ENCODE measurements around the gene KIF21B.

KIF21B gene

DNA sequence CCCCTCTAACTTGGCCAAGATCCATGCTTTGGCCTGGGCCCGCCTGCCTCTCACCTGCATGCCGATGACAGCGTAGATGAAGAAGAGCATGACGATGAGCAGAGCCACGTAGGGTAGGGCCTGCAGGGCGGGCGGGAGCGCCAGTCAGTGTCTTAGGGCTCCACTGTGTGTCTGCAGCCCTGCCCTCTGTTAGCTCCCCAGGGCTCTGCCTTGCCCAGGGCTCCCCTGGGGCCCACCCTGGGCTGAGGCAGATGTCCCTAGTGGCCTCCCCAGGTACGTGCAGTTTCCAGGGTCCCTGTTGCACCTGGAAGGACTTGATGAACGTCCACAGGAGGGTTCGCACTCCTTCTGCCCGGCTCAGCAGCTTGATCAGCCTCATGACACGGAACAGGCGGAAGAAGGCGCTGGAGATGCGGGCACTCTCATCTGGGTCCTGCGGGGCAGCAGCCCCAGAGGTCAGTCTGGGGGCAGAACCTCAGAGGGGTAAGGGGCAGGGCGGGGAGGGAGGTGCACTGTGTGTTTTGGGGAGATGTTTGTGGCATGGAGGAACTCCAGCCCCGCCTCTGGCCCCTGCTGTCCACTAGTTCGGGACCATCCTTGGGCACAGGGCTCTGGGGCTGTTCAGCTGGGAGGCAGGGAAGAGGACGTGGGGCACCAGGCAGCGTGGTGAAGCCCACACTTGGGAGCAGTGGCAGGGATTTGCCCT, 29.8 kb upstream of the KIF21B start:
- H3K36me3 Mint-ChIP-seq: no peaks in the 10 kb centered on the region
- peaks cover 45% of the 10 kb centered on the region for H3K4me1 Mint-ChIP-seq
- peaks cover 19% of the 10 kb centered on the region for H3K27me3 Mint-ChIP-seq
- no peak overlapping the region for H3K4me3 Mint-ChIP-seq
- no peak for ATAC-seq
- no peaks in the 10 kb centered on the region for H3K9me3 Mint-ChIP-seq
- no peak overlapping the region for H3K27ac Mint-ChIP-seq

DNA sequence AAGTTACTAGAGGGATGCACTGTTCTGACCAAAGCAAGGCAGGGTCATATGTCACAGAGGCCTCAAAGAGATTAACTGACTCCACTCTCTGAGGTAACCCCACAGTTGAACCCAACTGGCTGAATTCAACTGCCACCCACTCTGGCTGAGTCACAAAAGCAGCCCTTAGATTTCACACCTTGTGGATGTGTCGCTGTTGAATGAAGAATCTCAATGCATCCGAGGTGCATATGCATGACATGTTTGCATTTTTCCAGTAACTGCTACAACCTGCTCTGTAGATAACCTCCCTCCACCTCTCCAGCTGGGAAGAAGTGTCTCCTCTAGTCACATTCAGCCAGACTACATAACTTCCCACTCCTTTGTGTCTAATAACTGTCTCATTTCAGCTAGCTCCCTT, 27.9 kb upstream of the KIF21B start:
- H3K4me3 Mint-ChIP-seq: no peak overlapping the region
- H3K9me3 Mint-ChIP-seq: no peaks in the 10 kb centered on the region
- H3K36me3 Mint-ChIP-seq: no peaks in the 10 kb centered on the region
- H3K4me1 Mint-ChIP-seq: peaks cover 26% of the 10 kb centered on the region
- H3K27ac Mint-ChIP-seq: no peak overlapping the region
- ATAC-seq: no peak
- H3K27me3 Mint-ChIP-seq: peaks cover 24% of the 10 kb centered on the region

DNA sequence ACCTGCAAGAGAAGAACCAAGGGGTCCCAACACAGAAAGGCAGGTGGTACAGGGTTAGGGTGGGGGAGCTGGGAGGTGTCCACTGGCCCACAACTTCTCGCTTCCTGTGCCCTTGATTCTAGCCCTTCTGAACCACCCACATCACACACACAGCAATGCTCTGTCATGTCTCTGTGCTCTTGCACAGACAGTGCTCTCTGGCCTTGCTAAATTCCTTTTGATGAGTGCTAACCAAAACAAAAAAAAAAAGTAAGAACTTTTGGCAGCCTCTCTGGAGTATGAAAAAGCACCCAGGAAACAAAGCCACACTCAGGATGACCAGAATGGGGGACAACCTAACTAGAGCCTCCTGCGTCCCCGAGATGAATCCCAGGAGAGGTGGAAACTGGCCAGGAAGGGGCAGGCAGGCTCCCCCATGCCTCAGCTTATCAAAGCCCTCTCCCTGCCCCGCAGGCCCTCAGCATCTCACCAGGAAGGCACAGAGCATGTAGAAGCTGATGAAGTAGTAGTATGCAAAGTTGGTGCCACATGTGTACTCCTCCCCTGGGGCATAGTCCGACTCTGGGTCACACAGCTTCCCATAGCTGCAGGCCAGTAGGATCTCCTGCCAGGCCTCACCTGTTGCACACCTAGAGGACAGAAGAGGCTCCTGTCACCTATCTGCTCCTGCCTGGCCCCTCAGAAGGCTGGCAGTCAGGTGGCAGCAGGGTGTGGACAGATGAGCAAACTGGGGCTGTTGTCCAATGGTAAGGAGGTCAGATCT, 27.2 kb upstream of the KIF21B start:
- Mint-ChIP-seq H3K27me3 (peaks cover 24% of the 10 kb centered on the region), H3K4me3 (no peak overlapping the region), H3K27ac (no peak overlapping the region), H3K9me3 (no peaks in the 10 kb centered on the region), H3K4me1 (peaks cover 19% of the 10 kb centered on the region), H3K36me3 (no peaks in the 10 kb centered on the region)
- no peak for ATAC-seq

DNA sequence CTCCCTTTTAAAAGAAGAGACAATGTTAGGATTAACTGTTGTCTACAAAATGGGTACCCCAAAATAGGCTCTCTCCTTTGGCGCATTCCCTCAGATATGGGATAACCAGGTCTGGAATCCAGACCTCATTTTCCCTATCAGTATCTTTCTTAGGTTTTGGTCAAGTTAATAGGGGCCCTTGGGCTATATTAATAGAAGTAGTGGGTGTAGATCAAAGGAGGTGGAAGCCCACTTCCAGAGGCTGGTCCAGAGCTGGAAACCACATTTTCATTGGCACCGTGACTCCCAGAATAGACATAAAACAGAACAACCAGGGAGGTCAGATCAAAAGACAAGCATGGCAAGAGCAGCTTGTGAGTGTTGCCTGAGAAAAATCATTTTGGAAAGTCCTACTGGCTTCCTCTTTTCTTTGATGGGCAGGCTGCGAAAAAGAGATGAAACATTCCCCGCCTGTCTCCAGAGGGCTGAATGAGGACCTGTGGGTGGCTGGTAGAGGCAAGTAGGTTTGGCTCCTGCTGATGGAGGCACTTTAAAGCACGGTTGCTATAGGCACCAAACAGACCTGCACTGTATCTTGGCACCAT, 25.8 kb upstream of the KIF21B start:
- H3K4me3 Mint-ChIP-seq: no peak overlapping the region
- no peaks in the 10 kb centered on the region for H3K36me3 Mint-ChIP-seq
- peaks cover 24% of the 10 kb centered on the region for H3K27me3 Mint-ChIP-seq
- peaks cover 12% of the 10 kb centered on the region for H3K4me1 Mint-ChIP-seq
- no peaks in the 10 kb centered on the region for H3K9me3 Mint-ChIP-seq
- ATAC-seq: no peak
- H3K27ac Mint-ChIP-seq: no peak overlapping the region

DNA sequence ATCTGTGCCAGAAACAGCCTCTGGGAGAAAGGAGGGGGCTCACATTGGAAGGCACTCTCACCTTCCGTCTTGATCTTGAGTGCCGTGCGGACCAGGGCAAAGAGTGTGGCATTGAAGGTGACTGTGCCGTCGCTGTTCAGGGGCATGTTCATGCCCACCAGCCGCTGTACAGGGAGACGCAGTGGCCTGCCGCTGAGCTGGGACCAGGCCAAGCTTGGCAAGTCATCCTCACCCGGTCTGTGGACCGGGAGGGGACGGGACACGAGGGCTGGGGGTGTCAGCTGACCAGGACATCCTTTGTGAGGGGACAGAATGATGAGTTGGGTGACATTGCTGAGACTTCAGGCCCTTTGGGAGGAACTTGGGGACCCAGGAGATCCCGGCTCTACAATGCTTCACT, 25.0 kb upstream of the KIF21B start:
- H3K27ac Mint-ChIP-seq: no peak overlapping the region

DNA sequence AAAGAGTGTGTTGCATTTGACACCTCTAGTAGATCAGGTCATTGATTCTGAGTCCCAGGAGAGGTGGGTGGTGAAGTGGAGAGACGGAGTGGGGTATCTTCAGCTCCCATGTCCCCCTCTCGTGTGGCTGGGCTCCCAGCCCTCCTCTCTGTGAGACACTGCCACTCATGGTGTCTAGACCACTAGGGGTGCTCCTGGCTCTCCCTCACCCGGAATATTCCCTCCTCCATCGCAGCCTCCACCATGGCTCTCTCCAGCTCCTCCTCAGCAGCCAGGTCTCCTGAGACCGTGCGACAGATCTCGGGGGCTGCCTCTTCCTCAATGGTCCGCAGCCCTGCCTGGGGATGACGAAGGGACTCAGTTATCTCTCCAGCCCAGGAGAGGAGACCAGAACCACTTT, 20.6 kb upstream of the KIF21B start:
- Mint-ChIP-seq H3K27me3 (peaks cover 17% of the 10 kb centered on the region), H3K4me1 (no peaks in the 10 kb centered on the region), H3K27ac (no peak overlapping the region), H3K4me3 (no peak overlapping the region), H3K36me3 (no peaks in the 10 kb centered on the region), H3K9me3 (no peaks in the 10 kb centered on the region)
- ATAC-seq: no peak

More for the DNA sequence above, 25.0 kb upstream of the KIF21B start:
- H3K9me3 Mint-ChIP-seq: no peaks in the 10 kb centered on the region
- H3K4me3 Mint-ChIP-seq: no peak overlapping the region
- H3K4me1 Mint-ChIP-seq: peaks cover 8% of the 10 kb centered on the region
- no peaks in the 10 kb centered on the region for H3K36me3 Mint-ChIP-seq
- H3K27me3 Mint-ChIP-seq: peaks cover 24% of the 10 kb centered on the region
- no peak for ATAC-seq

DNA sequence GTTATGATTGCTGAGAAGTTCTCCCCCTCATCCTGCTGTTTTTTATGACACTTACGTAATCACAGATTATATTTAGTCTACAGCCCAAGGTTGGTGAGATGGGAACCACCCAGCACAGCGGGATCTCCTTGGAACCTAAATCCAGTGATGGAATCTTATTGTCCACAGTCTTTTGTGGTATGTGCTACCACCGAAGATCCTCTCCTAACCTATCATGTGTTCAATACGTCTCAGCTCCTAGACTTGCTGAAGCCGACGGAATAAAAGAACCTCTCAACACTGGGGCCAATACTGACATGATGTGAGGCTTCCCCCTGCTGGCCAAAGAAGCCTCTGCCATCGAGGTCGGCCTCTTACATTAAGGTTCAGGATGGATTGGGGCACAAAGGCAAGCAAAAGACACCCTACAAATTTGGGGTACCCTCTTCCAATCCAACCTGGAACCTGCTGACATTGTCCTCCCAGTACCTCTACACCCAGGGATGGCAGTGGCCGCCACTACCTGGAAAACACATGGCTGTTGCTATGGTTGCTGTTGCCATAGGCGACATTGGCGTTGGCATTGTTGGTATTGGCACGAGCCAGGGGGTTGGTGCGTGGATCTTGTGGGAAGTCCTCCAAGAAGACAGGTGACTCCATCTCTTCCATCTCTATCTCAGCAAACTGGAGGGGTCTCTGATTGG, 19.4 kb upstream of the KIF21B start:
- Mint-ChIP-seq H3K4me1 (no peaks in the 10 kb centered on the region), H3K27ac (no peak overlapping the region), H3K36me3 (no peaks in the 10 kb centered on the region), H3K27me3 (peaks cover 10% of the 10 kb centered on the region), H3K9me3 (no peaks in the 10 kb centered on the region), H3K4me3 (no peak overlapping the region)
- ATAC-seq: peak; percentile 75

DNA sequence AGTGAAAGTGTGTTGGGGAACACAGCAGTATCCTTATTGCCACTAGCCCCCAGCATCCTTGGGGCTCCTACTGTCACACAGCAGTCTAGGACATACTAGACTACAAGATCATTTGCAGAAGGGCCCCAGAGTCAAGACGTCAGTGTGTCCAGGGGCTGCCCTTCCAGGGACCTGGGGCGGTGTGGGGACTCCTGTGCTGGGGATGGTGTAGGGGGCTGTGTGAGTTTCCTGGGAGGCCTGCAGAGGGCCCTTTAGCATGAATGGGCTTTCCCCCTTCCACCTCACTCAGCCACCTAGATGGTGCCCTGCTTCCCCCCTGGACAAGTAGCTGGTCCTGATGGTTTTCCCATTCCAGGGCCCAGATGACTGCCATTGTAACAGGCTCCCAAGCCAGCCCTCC, 17.5 kb upstream of the KIF21B start:
- no peaks in the 10 kb centered on the region for H3K4me1 Mint-ChIP-seq
- H3K9me3 Mint-ChIP-seq: no peaks in the 10 kb centered on the region
- H3K36me3 Mint-ChIP-seq: no peaks in the 10 kb centered on the region
- no peak overlapping the region for H3K27ac Mint-ChIP-seq
- no peaks in the 10 kb centered on the region for H3K27me3 Mint-ChIP-seq
- ATAC-seq: no peak
- no peak overlapping the region for H3K4me3 Mint-ChIP-seq

DNA sequence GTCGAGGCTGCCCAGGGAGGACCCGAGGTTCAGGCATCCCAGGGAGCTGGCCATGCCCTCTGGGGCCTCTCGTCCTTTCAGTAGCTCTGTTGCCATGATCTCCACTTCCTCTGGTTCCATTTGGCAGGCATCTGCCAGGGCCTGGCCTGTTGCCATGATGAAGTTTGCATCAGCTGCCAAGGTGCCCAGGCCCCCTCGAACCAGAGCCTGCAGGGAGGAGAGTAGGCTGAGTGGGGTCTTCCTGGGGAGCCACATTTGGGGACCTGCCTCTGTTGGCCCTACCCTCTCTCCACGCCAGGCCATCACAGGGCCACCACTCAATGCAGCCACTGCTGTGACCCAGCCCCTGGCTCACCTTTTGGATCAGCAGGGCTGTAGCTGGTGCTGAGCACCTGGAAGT, 16.4 kb upstream of the KIF21B start:
- Mint-ChIP-seq H3K27ac (no peak overlapping the region), H3K4me3 (no peak overlapping the region), H3K36me3 (no peaks in the 10 kb centered on the region), H3K27me3 (no peaks in the 10 kb centered on the region), H3K4me1 (no peaks in the 10 kb centered on the region), H3K9me3 (no peaks in the 10 kb centered on the region)
- no peak for ATAC-seq

DNA sequence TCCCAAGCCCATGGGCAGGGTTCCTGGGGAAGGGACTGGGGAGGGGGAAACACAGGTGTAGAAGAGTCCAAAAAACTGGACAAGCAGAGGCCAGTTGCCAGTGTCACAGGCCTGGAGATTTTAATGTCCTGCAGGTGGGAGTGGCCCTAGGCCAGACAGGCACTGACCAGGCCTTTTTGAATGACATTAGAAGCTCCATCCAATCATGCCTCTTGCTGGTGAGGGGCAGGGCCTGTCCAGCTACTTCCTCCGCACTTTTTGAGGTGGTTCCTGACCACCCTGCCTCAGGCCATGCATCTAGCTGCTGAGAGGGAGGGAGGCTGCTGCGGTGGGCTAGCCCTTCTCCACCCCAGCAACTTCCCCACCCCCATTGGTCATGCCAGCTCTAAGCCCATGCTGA, 15.9 kb upstream of the KIF21B start:
- no peak for ATAC-seq
- H3K27me3 Mint-ChIP-seq: no peaks in the 10 kb centered on the region
- no peak overlapping the region for H3K27ac Mint-ChIP-seq
- no peaks in the 10 kb centered on the region for H3K4me1 Mint-ChIP-seq
- no peak overlapping the region for H3K4me3 Mint-ChIP-seq
- H3K9me3 Mint-ChIP-seq: no peaks in the 10 kb centered on the region
- H3K36me3 Mint-ChIP-seq: no peaks in the 10 kb centered on the region

DNA sequence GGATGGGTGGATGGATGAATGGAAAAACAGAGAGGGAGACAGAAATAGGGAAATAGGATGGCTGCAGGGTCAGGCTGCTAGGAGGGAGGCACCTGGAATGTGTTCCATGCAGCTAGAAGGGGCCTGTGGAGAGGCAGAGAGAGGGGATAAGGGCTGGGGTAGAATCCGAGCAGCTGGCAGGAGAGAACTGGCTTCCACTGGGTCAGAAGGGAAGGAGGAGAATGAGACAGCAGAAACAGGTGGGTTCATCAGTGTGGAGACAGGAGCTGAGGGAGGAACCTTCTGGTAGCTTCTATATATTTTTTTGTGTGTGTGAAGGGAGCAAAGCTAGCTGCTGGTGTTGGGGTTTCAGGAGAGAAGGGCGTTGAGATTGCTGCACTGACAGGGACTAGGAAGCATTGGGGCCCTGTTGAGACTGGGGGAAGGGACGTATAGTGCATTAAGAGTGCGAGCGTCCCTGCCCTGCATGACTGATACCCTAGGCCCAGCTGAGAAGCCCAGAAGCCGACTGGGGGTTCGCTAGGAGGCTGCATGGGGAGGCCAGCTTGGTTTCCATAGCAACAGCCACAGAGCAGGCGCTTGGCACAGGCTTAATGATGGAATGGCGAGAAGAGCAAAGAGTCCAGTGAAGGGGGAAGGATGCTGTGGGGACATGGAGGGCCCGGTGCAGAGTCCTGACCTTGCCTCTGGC, 14.8 kb upstream of the KIF21B start:
- H3K9me3 Mint-ChIP-seq: no peaks in the 10 kb centered on the region
- H3K4me3 Mint-ChIP-seq: no peak overlapping the region
- ATAC-seq: no peak
- H3K27ac Mint-ChIP-seq: no peak overlapping the region
- no peaks in the 10 kb centered on the region for H3K36me3 Mint-ChIP-seq
- H3K27me3 Mint-ChIP-seq: no peaks in the 10 kb centered on the region
- H3K4me1 Mint-ChIP-seq: no peaks in the 10 kb centered on the region

DNA sequence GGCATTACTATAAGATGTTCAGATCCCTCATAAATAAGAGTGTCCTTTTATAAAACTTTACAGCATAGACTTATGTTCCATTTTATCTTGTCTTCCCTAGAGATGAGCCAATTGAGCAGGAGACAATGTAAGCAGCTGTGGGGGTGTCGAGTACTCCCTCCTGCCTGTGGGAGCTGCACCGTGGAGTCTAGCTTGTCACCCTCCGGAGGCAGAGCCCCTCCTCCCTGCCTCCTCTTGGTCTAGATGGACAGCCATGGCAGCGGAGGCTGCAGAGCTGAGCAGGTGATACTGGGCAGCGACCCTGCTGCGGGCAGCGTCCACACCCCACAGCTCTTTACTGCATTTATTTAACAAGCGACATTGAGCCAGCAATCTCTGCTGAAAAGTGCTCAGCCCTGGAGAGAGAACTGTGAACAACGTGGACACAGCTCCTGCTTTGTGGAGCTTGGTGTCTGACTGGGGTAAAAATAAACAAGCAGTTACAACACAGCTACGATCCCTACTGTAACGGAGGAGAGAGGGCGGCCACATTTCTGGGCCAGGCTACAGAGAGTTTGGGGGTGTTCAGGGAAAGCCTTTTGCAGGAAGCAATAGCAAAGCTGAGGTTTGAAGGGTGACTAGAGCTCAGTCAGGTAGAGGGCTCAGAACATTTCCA, 12.8 kb upstream of the KIF21B start:
- no peak for ATAC-seq
- Mint-ChIP-seq H3K27me3 (no peaks in the 10 kb centered on the region), H3K4me1 (no peaks in the 10 kb centered on the region), H3K4me3 (no peak overlapping the region), H3K27ac (no peak overlapping the region), H3K36me3 (no peaks in the 10 kb centered on the region), H3K9me3 (no peaks in the 10 kb centered on the region)

DNA sequence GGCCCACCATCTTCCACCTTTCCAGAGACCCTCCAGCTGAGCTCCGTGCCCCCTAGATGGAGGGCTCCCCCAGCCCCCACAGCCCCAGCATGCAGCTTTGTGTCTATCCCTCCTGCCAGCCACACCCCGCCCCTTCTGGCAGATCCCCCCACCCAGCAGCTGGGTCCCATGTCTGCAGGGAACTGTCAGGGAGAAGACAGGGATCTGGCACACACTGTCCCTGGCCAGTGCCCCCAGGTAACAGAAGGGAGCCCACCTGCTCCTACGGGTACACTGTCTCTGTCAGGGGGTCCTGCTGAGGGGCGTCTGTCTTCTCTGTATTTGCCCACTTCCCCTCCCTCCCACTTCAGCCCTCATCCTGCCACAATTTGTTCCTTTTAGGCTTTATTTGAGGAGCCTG, 11.2 kb upstream of the KIF21B start:
- no peaks in the 10 kb centered on the region for H3K9me3 Mint-ChIP-seq
- no peaks in the 10 kb centered on the region for H3K36me3 Mint-ChIP-seq
- no peaks in the 10 kb centered on the region for H3K27me3 Mint-ChIP-seq
- no peak for ATAC-seq
- H3K27ac Mint-ChIP-seq: no peak overlapping the region
- H3K4me3 Mint-ChIP-seq: no peak overlapping the region
- no peaks in the 10 kb centered on the region for H3K4me1 Mint-ChIP-seq

DNA sequence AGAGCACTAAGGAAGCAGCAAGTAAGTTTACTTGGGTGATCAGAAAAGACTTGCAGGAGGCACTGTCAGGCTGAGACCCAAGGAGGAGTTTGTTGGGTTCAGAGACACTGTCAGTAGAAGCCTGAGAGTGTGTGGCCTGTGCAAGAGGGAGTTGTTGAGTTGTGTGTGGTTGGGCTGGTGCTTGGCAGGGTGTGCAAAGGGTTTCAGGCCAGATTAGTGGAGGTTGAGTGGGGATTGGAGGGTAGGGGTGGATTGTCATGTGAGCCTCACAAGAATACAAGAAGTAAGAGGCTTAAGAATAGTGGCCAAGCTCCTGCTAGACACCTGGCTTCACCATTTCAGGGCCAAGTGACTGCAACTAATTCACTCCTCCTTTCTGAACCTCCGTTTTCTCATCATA, 8.9 kb upstream of the KIF21B start:
- Mint-ChIP-seq H3K27ac (no peak overlapping the region), H3K4me1 (no peaks in the 10 kb centered on the region), H3K27me3 (no peaks in the 10 kb centered on the region), H3K4me3 (no peak overlapping the region), H3K9me3 (no peaks in the 10 kb centered on the region), H3K36me3 (no peaks in the 10 kb centered on the region)
- no peak for ATAC-seq

DNA sequence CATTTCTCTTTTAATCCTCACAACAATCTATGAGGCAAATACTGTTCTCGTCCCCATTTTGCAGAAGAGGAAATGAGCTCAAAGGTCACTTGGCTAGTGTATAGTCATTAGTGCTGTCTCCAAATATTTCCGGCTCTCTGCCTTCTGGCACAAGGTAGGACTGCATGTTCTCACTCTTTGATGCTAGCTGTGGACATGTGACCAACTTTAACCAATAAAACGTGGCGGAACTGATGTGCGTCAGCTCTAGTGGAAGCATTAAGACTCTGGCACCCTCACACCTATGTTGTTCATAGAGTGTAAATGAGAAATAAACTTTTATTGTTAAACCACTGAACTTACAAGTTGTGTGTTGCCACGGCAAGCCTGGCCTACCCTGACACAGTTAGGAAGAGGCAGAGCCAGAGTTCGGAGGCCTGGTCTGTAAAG, 5.0 kb upstream of the KIF21B start:
- no peak overlapping the region for H3K27ac Mint-ChIP-seq
- no peak overlapping the region for H3K4me3 Mint-ChIP-seq
- H3K27me3 Mint-ChIP-seq: no peaks in the 10 kb centered on the region
- H3K36me3 Mint-ChIP-seq: no peaks in the 10 kb centered on the region
- no peak for ATAC-seq
- no peaks in the 10 kb centered on the region for H3K9me3 Mint-ChIP-seq
- H3K4me1 Mint-ChIP-seq: peaks cover 33% of the 10 kb centered on the region

Measured in stimulated activated memory B cell treated with anti-CD40 and anti-IgM and Interleukin-4, amounts not matched to agents 10 μg/mL and 1 μg/mL and 100 μg/mL, for 72 hours (primary cell).